Activated naive CD4-positive, alpha-beta T cell treated with anti-CD3 and anti-CD28 coated beads, Interleukin-2, amount 10 ng/mL, durations not matched to agents 7 days and 5 days (primary cell): Measurements from ENCODE around the gene ABR.

ENCODE experiments used
- CTCF ChIA-PET: fragments of 350-600 bp; sonication (Branson Sonifier 250); formaldehyde crosslinking; loops from one replicate; lab custom pipeline; 2021; ENCODE audit warnings: antibody characterized with exemption; lab: Charles Lee
- DNase-seq: peaks from one replicate; pipeline ENCODE4 v3.0.0-alpha.2; 2020
- H3K27ac Mint-ChIP-seq: one replicate; pipeline ENCODE4 v1.8.0; 2021; ENCODE audit warnings: mild to moderate bottlenecking, moderate library complexity, mixed read lengths
- H3K27me3 Mint-ChIP-seq: one replicate; pipeline ENCODE4 v1.8.0; 2021; ENCODE audit warnings: mild to moderate bottlenecking, mixed read lengths
- H3K36me3 Mint-ChIP-seq: one replicate; pipeline ENCODE4 v1.8.0; 2021; ENCODE audit warnings: mixed read lengths
- H3K4me1 Mint-ChIP-seq: one replicate; pipeline ENCODE4 v1.8.0; 2021; ENCODE audit warnings: mixed read lengths
- H3K4me3 Mint-ChIP-seq: one replicate; pipeline ENCODE4 v1.8.0; 2021; ENCODE audit warnings: mild to moderate bottlenecking, moderate library complexity, mixed read lengths
- H3K9me3 Mint-ChIP-seq: one replicate; pipeline ENCODE4 v1.8.0; 2021; ENCODE audit warnings: mixed read lengths

ABR gene

GRCh38 chr17:1174263-1174880 is 5.4 kb downstream of the ABR start:
- CTCF ChIA-PET, result interaction anchor here (1.8 kb wide), 1 partner anchor 13 kb away, joined by 6 read pairs; no protein-coding TSS in a partner anchor
- no peaks in the 10 kb centered on the region for H3K9me3 Mint-ChIP-seq
- DNase-seq, result no peak
- no peaks in the 10 kb centered on the region for H3K36me3 Mint-ChIP-seq
- no peak overlapping the region for H3K27ac Mint-ChIP-seq
- H3K4me3 Mint-ChIP-seq, result no peak overlapping the region
- peaks cover 6% of the 10 kb centered on the region for H3K4me1 Mint-ChIP-seq
- peaks cover 61% of the 10 kb centered on the region for H3K27me3 Mint-ChIP-seq

DNA sequence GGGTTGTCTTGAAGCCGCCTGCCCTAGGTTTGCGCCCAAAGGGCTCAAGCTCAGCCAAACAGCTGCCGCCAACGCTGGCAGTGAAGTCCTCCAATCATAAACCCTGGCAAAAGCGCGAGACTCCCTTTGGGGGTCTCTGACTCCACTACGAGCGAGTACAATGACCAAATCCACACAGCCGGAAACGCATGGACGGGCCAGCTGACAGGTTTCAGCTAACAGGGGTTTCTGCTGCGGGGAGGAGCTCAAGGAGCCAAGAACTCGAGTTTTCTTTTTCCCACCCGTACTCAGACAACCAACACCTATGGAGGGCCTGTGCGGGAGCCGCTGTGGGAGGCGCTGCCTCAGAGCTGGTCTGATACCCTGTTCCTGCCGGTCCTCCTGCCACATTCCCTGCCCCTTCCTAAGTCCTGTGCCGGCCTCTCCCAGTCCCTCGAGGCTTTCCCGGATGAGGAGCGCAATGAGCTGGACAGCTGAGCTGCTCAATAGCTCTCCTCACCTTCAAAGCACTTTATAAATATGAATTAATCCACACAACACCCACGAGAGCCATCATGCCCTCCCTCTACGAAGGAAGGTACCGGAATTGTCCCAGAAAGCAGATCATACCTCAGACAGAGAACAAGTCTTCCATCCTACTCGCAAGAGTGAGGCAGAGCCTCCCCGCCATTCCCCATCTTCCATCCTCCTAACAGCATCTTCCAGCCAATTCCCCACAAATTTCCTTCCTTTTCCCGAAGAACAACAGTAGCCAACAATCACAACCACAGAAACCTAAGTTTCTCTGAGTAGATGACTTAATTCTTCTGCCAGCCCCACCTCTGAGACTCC is 6.1 kb downstream of the ABR start:
- Mint-ChIP-seq H3K4me3 (no peak overlapping the region), H3K27me3 (peaks cover 54% of the 10 kb centered on the region), H3K27ac (no peak overlapping the region), H3K9me3 (no peaks in the 10 kb centered on the region), H3K36me3 (no peaks in the 10 kb centered on the region), H3K4me1 (peaks cover 4% of the 10 kb centered on the region)
- no peak for DNase-seq
- CTCF ChIA-PET, result interaction anchor here (1.8 kb wide), 1 partner anchor 14 kb away, joined by 6 read pairs; no protein-coding TSS in a partner anchor

- H3K4me1 Mint-ChIP-seq, result no peaks in the 10 kb centered on the region
- H3K9me3 Mint-ChIP-seq, result no peaks in the 10 kb centered on the region
- no peak overlapping the region for H3K27ac Mint-ChIP-seq
- CTCF ChIA-PET, result no interaction called here
- peaks cover 41% of the 10 kb centered on the region for H3K27me3 Mint-ChIP-seq
- no peak for DNase-seq
- no peaks in the 10 kb centered on the region for H3K36me3 Mint-ChIP-seq
- H3K4me3 Mint-ChIP-seq, result no peak overlapping the region
Observed at GRCh38 chr17:1171953-1172352, 7.8 kb downstream of the ABR start.

DNA sequence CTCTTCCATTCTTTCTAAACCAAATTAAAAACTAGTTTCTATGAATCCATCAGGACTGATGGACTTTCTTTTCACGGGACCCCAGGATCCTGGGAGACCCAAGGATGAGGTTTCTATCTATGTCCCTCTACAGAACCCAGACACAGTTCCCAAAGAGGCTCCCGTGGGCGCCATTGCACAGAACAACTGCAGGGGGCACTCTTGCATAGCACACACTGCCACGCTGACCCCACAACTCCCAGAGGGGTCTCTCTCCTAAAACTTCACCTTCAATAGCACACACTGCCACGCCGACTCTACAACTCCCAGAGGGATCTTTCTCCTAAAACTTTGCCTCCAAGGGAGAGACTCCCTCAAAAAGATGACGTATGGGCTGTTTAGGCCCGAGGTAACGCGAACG is 9.0 kb downstream of the ABR start:
- Mint-ChIP-seq H3K4me1 (no peaks in the 10 kb centered on the region), H3K9me3 (no peaks in the 10 kb centered on the region), H3K27ac (no peak overlapping the region), H3K36me3 (no peaks in the 10 kb centered on the region), H3K4me3 (no peak overlapping the region), H3K27me3 (peaks cover 29% of the 10 kb centered on the region)
- DNase-seq, result no peak
- CTCF ChIA-PET, result no interaction called here

GRCh38 chr17:1169929-1170312 is 9.9 kb downstream of the ABR start:
- Mint-ChIP-seq H3K27ac (no peak overlapping the region), H3K4me3 (no peak overlapping the region), H3K9me3 (no peaks in the 10 kb centered on the region), H3K4me1 (no peaks in the 10 kb centered on the region), H3K36me3 (no peaks in the 10 kb centered on the region), H3K27me3 (peaks cover 21% of the 10 kb centered on the region)
- CTCF ChIA-PET, result no interaction called here
- DNase-seq, result no peak

- Mint-ChIP-seq H3K4me3 (no peak overlapping the region), H3K36me3 (no peaks in the 10 kb centered on the region), H3K4me1 (no peaks in the 10 kb centered on the region), H3K27me3 (peaks cover 21% of the 10 kb centered on the region), H3K27ac (no peak overlapping the region), H3K9me3 (no peaks in the 10 kb centered on the region)
- CTCF ChIA-PET, result no interaction called here
- DNase-seq, result no peak
Observed at GRCh38 chr17:1169221-1169928, 10.4 kb downstream of the ABR start.

- CTCF ChIA-PET, result no interaction called here
- no peak overlapping the region for H3K4me3 Mint-ChIP-seq
- no peaks in the 10 kb centered on the region for H3K9me3 Mint-ChIP-seq
- peaks cover 17% of the 10 kb centered on the region for H3K27me3 Mint-ChIP-seq
- H3K27ac Mint-ChIP-seq, result no peak overlapping the region
- no peaks in the 10 kb centered on the region for H3K4me1 Mint-ChIP-seq
- no peak for DNase-seq
- no peaks in the 10 kb centered on the region for H3K36me3 Mint-ChIP-seq
Observed at GRCh38 chr17:1168533-1169220, 11.1 kb downstream of the ABR start.

- Mint-ChIP-seq H3K9me3 (no peaks in the 10 kb centered on the region), H3K36me3 (no peaks in the 10 kb centered on the region), H3K4me3 (no peak overlapping the region), H3K27me3 (peaks cover 10% of the 10 kb centered on the region), H3K4me1 (no peaks in the 10 kb centered on the region), H3K27ac (no peak overlapping the region)
- no peak for DNase-seq
- CTCF ChIA-PET, result no interaction called here
Observed at GRCh38 chr17:1166276-1166675, 13.5 kb downstream of the ABR start.

DNA sequence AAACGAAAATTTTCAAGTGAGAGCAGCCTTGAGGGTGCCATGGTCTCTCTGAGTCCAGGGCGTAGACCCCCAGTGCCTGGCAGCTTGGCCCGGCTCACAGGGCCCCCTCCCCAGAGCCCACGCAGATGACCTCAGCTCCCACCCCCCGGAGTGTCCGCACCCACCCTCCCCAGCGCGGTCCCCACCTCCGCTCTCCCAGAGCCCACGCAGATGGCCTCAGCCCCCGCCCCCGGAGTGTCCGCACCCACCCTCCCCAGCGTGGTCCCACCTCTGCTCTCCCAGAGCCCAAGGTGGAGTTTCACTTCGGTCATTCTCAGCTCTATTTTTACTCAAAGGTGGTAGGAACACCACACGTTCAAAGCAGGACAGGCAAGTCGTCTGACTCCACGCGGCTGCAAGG is 13.9 kb downstream of the ABR start:
- CTCF ChIA-PET, result no interaction called here
- no peaks in the 10 kb centered on the region for H3K9me3 Mint-ChIP-seq
- H3K4me1 Mint-ChIP-seq, result no peaks in the 10 kb centered on the region
- no peak overlapping the region for H3K4me3 Mint-ChIP-seq
- DNase-seq, result no peak
- H3K36me3 Mint-ChIP-seq, result no peaks in the 10 kb centered on the region
- peaks cover 5% of the 10 kb centered on the region for H3K27me3 Mint-ChIP-seq
- H3K27ac Mint-ChIP-seq, result no peak overlapping the region

- CTCF ChIA-PET, result no interaction called here
- H3K4me1 Mint-ChIP-seq, result no peaks in the 10 kb centered on the region
Observed at GRCh38 chr17:1164935-1165556, 14.7 kb downstream of the ABR start.

GRCh38 chr17:1162116-1162855 is 17.5 kb downstream of the ABR start:
- H3K27me3 Mint-ChIP-seq, result no peaks in the 10 kb centered on the region
- CTCF ChIA-PET, result interaction anchor here (0.7 kb wide), 1 partner anchor 9 kb away, joined by 3 read pairs; no protein-coding TSS in a partner anchor
- H3K36me3 Mint-ChIP-seq, result no peaks in the 10 kb centered on the region
- H3K4me1 Mint-ChIP-seq, result no peaks in the 10 kb centered on the region
- no peak for DNase-seq
- no peak overlapping the region for H3K27ac Mint-ChIP-seq
- H3K4me3 Mint-ChIP-seq, result no peak overlapping the region
- H3K9me3 Mint-ChIP-seq, result no peaks in the 10 kb centered on the region

More at GRCh38 chr17:1164935-1165556, 14.7 kb downstream of the ABR start:
- Mint-ChIP-seq H3K27me3 (peaks cover 4% of the 10 kb centered on the region), H3K36me3 (no peaks in the 10 kb centered on the region), H3K4me3 (no peak overlapping the region), H3K9me3 (no peaks in the 10 kb centered on the region), H3K27ac (no peak overlapping the region)
- no peak for DNase-seq

GRCh38 chr17:1160591-1161390 is 19.0 kb downstream of the ABR start:
- Mint-ChIP-seq H3K36me3 (no peaks in the 10 kb centered on the region), H3K27ac (no peak overlapping the region), H3K4me1 (no peaks in the 10 kb centered on the region), H3K27me3 (no peaks in the 10 kb centered on the region), H3K4me3 (no peak overlapping the region), H3K9me3 (no peaks in the 10 kb centered on the region)
- CTCF ChIA-PET, result no interaction called here
- no peak for DNase-seq
